ENCODE results near the gene WNT7A. TPM values are rescaled to one million over a fixed set of nuclear protein-coding genes. Genes with fewer than 3 reads are reported as not detected.

WNT7A gene
- total and polyA plus RNA-seq, 2 donors (not counting 1 experiment from before 2014, with no cell fraction given), result not detected

- DNase-seq, result no peak
- no peak overlapping the region for H3K9ac ChIP-seq (ENCODE audit: low read length)
- H3K27ac ChIP-seq (ENCODE audit: low read length in 2 of 2), result no peak overlapping the region
- H3K79me2 ChIP-seq (ENCODE audit: control insufficient read depth, insufficient read depth, low read length), result no peaks in the 10 kb centered on the region
- POLR2A ChIA-PET, result no interaction called here
- peaks cover 40% of the 10 kb centered on the region for H3K27me3 Mint-ChIP-seq
- H3K9me3 Mint-ChIP-seq (ENCODE audit: insufficient read depth), result peaks cover 6% of the 10 kb centered on the region
- ATAC-seq (ENCODE audit: low read depth), result no peak
- no peak overlapping the region for H3K4me2 ChIP-seq (replicated peaks; ENCODE audit: low read depth, low read length, poor library complexity, severe bottlenecking)
- H3K9me3 ChIP-seq (ENCODE audit: control extremely low read depth in 1 of 3, control insufficient read depth in 2 of 3, insufficient read depth in 1 of 3, low read length in 2 of 3), result peaks cover 0 to 22% (median 8%) of the 10 kb centered on the region in 3 donors
- intact Hi-C loops (cut with micrococcal nuclease), result loop anchor here (10.0 kb wide), 1 partner anchor 215 kb away; no protein-coding TSS in a partner anchor
- H3K4me1 ChIP-seq (ENCODE audit: control insufficient read depth in 2 of 2, insufficient read depth in 2 of 2, low read length in 2 of 2), result no peaks in the 10 kb centered on the region
- H3K27me3 ChIP-seq (replicated peaks in 1 of 4; ENCODE audit: control extremely low read depth in 1 of 4, control insufficient read depth in 3 of 4, insufficient read depth in 4 of 4, low read length in 3 of 4), result peaks cover 0 to 16% (median 0%) of the 10 kb centered on the region in 4 experiments
- CTCF ChIA-PET, result no interaction called here
- H2AFZ ChIP-seq (ENCODE audit: insufficient read depth, low read depth, low read length, poor library complexity, severe bottlenecking), result no peak overlapping the region
- no peaks in the 10 kb centered on the region for H4K20me1 ChIP-seq (ENCODE audit: control insufficient read depth, insufficient read depth, low read length, poor library complexity, severe bottlenecking)
- no peaks in the 10 kb centered on the region for H3K4me1 Mint-ChIP-seq
- 98% methylated on average over 3 of the region's 4 CpGs for WGBS (ENCODE audit: insufficient coverage)
- no peak overlapping the region for H3K4me3 ChIP-seq (ENCODE audit: control extremely low read depth in 1 of 5, extremely low read depth in 1 of 5, insufficient read depth in 1 of 5, low read depth in 2 of 5, low read length in 4 of 5)
- no peak overlapping the region for H3K4me3 Mint-ChIP-seq
- H3K36me3 ChIP-seq (replicated peaks in 1 of 2; ENCODE audit: control extremely low read depth in 1 of 2, control insufficient read depth in 1 of 2, extremely low read depth in 1 of 2, insufficient read depth in 2 of 2, low read length in 1 of 2), result no peaks in the 10 kb centered on the region
- TF ChIP-seq EZH2 (IDR thresholded peaks at IDR 0.05; ENCODE audit: borderline replicate concordance, insufficient read depth, low read depth, low read length, poor library complexity, severe bottlenecking), result no peak
- no peak overlapping the region for H3K27ac Mint-ChIP-seq
These were observed 10.0 kb downstream of the WNT7A start for GRCh38 chr3:13869761-13870343.

GRCh38 chr3:13868844-13869724 lies 10.8 kb downstream of the WNT7A start:
- Mint-ChIP-seq H3K4me1 (no peaks in the 10 kb centered on the region), H3K27me3 (peaks cover 41% of the 10 kb centered on the region), H3K27ac (no peak overlapping the region), H3K4me3 (no peak overlapping the region), H3K9me3 (ENCODE audit: insufficient read depth) (peaks cover 6% of the 10 kb centered on the region)
- Histone ChIP-seq H3K4me2 (replicated peaks; ENCODE audit: low read depth, low read length, poor library complexity, severe bottlenecking) (no peak overlapping the region), H3K9me3 (ENCODE audit: control extremely low read depth in 1 of 3, control insufficient read depth in 2 of 3, insufficient read depth in 1 of 3, low read length in 2 of 3) (peaks cover 0 to 22% (median 8%) of the 10 kb centered on the region in 3 donors), H3K36me3 (replicated peaks in 1 of 2; ENCODE audit: control extremely low read depth in 1 of 2, control insufficient read depth in 1 of 2, extremely low read depth in 1 of 2, insufficient read depth in 2 of 2, low read length in 1 of 2) (no peaks in the 10 kb centered on the region), H3K27me3 (replicated peaks in 1 of 4; ENCODE audit: control extremely low read depth in 1 of 4, control insufficient read depth in 3 of 4, insufficient read depth in 4 of 4, low read length in 3 of 4) (peaks cover 0 to 16% (median 0%) of the 10 kb centered on the region in 4 experiments), H2AFZ (ENCODE audit: insufficient read depth, low read depth, low read length, poor library complexity, severe bottlenecking) (no peak overlapping the region), H3K79me2 (ENCODE audit: control insufficient read depth, insufficient read depth, low read length) (no peaks in the 10 kb centered on the region), H3K4me1 (ENCODE audit: control insufficient read depth in 2 of 2, insufficient read depth in 2 of 2, low read length in 2 of 2) (no peaks in the 10 kb centered on the region), H3K4me3 (ENCODE audit: control extremely low read depth in 1 of 5, extremely low read depth in 1 of 5, insufficient read depth in 1 of 5, low read depth in 2 of 5, low read length in 4 of 5) (no peak overlapping the region), H3K9ac (ENCODE audit: low read length) (no peak overlapping the region), H3K27ac (ENCODE audit: low read length in 2 of 2) (no peak overlapping the region), H4K20me1 (ENCODE audit: control insufficient read depth, insufficient read depth, low read length, poor library complexity, severe bottlenecking) (no peaks in the 10 kb centered on the region)
- TF ChIP-seq EZH2 (IDR thresholded peaks at IDR 0.05; ENCODE audit: borderline replicate concordance, insufficient read depth, low read depth, low read length, poor library complexity, severe bottlenecking) (no peak), CTCF (IDR thresholded peaks at IDR 0.05) (peak; percentile 23)
- no peak for DNase-seq
- no peak for ATAC-seq (ENCODE audit: low read depth)
- intact Hi-C loops (cut with micrococcal nuclease), result no loop called here
- CTCF ChIA-PET, result no interaction called here
- POLR2A ChIA-PET, result no interaction called here
- WGBS (ENCODE audit: insufficient coverage), result 70% methylated on average over 2 of the region's 2 CpGs

Measured in B cell (primary cell).